Bronchial epithelial cell (primary cell): Measurements from ENCODE around the gene DOP1B. TPM values are rescaled to one million over a fixed set of nuclear protein-coding genes. Genes with fewer than 3 reads are reported as not detected.

Source experiments
- DNase-seq: peaks from one replicate; pipeline ENCODE4 v3.0.0-alpha.2; 2010; ENCODE audit warnings: low read depth
- FAIRE-seq: peaks from 2 replicates; lab custom pipeline; 2011; peaks lifted over from hg19 to GRCh38; lab: Jason Lieb, UNC
- H3K27me3 ChIP-seq: 2 replicates; pipeline ENCODE4 v1.5.1; 2011; ENCODE audit warnings: low read length; ENCODE audit not compliant: control insufficient read depth, insufficient read depth
- H3K36me3 ChIP-seq: 2 replicates; pipeline ENCODE4 v1.5.1; 2011; ENCODE audit warnings: low read length; ENCODE audit not compliant: control insufficient read depth, insufficient read depth
- H3K4me3 ChIP-seq: 2 replicates; pipeline ENCODE4 v1.5.1; 2011; ENCODE audit warnings: mild to moderate bottlenecking, low read depth, low read length, control low read depth
- CTCF ChIP-seq: IDR thresholded peaks from 2 replicates; pipeline ENCODE4 v1.5.1; 2011; ENCODE audit warnings: mild to moderate bottlenecking, moderate library complexity, low read length, control low read depth, inconsistent platforms; ENCODE audit not compliant: insufficient read depth, severe bottlenecking
- total RNA-seq: library from RNA; depleted of rRNA; stranded (reverse); fragments of >200 nt; gene quantifications from 2 replicates; pipeline ENCODE4 v1.2.1, GENCODE V29; 2014

Gene DOP1B
- total RNA-seq, 1 donor from 2014 or later = 3.4 TPM

DNA sequence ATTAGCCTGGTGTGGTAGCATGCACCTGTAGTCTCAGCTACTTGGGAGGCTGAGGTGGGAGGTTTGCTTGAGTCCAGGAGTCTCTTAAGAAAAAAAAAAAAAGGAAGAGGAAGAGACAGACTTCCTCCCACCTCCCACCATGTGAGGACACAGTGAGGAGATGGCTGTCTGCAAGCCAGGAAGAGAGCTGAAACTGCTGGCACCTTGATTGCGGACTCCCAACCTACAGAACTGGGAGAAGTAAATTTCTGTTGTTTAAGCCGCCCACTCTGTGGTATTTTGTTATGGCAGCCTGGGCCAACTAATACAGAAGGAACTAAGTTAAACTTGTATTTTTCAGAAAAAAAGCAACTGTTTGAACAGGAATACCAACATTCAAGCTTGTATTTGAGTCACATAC, 21.7 kb downstream of the DOP1B start:
- Histone ChIP-seq H3K4me3 (no peak overlapping the region), H3K27me3 (no peaks in the 10 kb centered on the region), H3K36me3 (no peaks in the 10 kb centered on the region)
- no peak for DNase-seq
- FAIRE-seq = no peak
- no peak for TF ChIP-seq CTCF

- FAIRE-seq = no peak
- Histone ChIP-seq H3K27me3 (no peaks in the 10 kb centered on the region), H3K36me3 (no peaks in the 10 kb centered on the region), H3K4me3 (no peak overlapping the region)
- TF ChIP-seq CTCF = no peak
- DNase-seq = no peak
Observed at GRCh38 chr21:36179145-36179544, 22.5 kb downstream of the DOP1B start.

GRCh38 chr21:36180963-36181362, 24.3 kb downstream of the DOP1B start:
- no peaks in the 10 kb centered on the region for H3K36me3 ChIP-seq
- no peaks in the 10 kb centered on the region for H3K27me3 ChIP-seq
- DNase-seq (no peak), FAIRE-seq (no peak)
- H3K4me3 ChIP-seq = no peak overlapping the region
- TF ChIP-seq CTCF = no peak

GRCh38 chr21:36183144-36183795, 26.6 kb downstream of the DOP1B start:
- Histone ChIP-seq H3K4me3 (no peak overlapping the region), H3K27me3 (no peaks in the 10 kb centered on the region), H3K36me3 (no peaks in the 10 kb centered on the region)
- peak; percentile 11 for DNase-seq
- no peak for FAIRE-seq
- no peak for TF ChIP-seq CTCF

DNA sequence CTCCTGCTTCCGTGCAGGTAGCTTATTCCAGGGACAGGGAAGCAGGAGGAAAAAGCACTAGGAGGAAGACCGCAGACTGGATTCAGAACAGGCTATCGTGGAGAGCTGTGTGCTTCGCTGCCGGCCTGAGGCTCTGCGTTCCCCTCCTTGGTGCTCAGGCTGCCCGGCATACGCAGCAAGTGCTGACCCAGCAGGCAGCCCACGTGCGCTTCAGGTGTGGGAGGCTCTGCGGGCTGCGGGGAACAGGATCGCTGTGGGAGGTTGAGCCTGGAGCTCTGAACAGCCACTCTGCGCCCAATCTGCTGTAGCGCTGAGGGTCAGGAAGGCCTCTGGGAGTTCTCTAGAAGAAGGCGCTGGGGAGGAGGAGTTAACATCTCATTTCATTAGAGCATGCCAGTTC, 27.9 kb downstream of the DOP1B start:
- no peak for FAIRE-seq

More for the DNA sequence above, 27.9 kb downstream of the DOP1B start:
- H3K27me3 ChIP-seq = no peaks in the 10 kb centered on the region
- DNase-seq = no peak
- no peaks in the 10 kb centered on the region for H3K36me3 ChIP-seq
- no peak for TF ChIP-seq CTCF
- no peak overlapping the region for H3K4me3 ChIP-seq
